GM12801 (cell line): Measurements from ENCODE around the gene TP53.

Experiments
- CTCF ChIP-seq: IDR thresholded peaks from one replicate; pipeline ENCODE4 v1.5.1; 2011; ENCODE audit warnings: control low read depth; ENCODE audit not compliant: insufficient read length; ENCODE audit errors: extremely low read depth

Gene TP53

GRCh38 chr17:7717756-7718350 is 30.6 kb upstream of the TP53 start:
- no peak for TF ChIP-seq CTCF

GRCh38 chr17:7716901-7717755 is 29.8 kb upstream of the TP53 start, which contains the start of gene DNAH2:
DNAH2 (plus strand) TSS chr17:7717744; CDS start chr17:7719735, 1,991 bp downstream.
- TF ChIP-seq CTCF, result no peak

GRCh38 chr17:7715936-7716886 is 28.9 kb upstream of the TP53 start:
- no peak for TF ChIP-seq CTCF

- TF ChIP-seq CTCF, result no peak
Observed at GRCh38 chr17:7714721-7715594, 27.7 kb upstream of the TP53 start.

- TF ChIP-seq CTCF, result no peak
Observed at GRCh38 chr17:7713782-7714181, 26.5 kb upstream of the TP53 start.

GRCh38 chr17:7712111-7712771 is 25.0 kb upstream of the TP53 start:
- TF ChIP-seq CTCF, result no peak
